WERI-Rb-1 (cell line): ENCODE data around the gene OR10G7.
"Not testable (repeated sequence)": the region's sequence is repeated elsewhere in the genome, so short reads cannot be mapped to it uniquely, and the experiment has no call there.

Source experiments
- DNase-seq: peaks from one replicate; pipeline ENCODE4 v3.0.0-alpha.2; 2020
- H3K27ac ChIP-seq: fragments of 250-450 bp; sonication (Bioruptor Pico); 2 replicates; pipeline ENCODE4 v1.5.1; 2020; ENCODE audit warnings: mild to moderate bottlenecking, moderate library complexity
- H3K27me3 ChIP-seq: fragments of 250-450 bp; sonication (Bioruptor Pico); 2 replicates; pipeline ENCODE4 v1.5.1; 2021; ENCODE audit warnings: mild to moderate bottlenecking, low read depth, moderate library complexity; ENCODE audit not compliant: insufficient read depth, severe bottlenecking
- H3K36me3 ChIP-seq: fragments of 250-450 bp; sonication (Bioruptor Pico); 2 replicates; pipeline ENCODE4 v1.5.1; 2020; ENCODE audit warnings: mild to moderate bottlenecking, moderate library complexity
- H3K4me3 ChIP-seq: 2 replicates; pipeline ENCODE4 v1.5.1; 2011; ENCODE audit warnings: low read depth, mild to moderate bottlenecking, control low read depth, low read length
- H3K9me3 ChIP-seq: fragments of 250-450 bp; sonication (Bioruptor Pico); 2 replicates; pipeline ENCODE4 v1.5.1; 2021; ENCODE audit warnings: mild to moderate bottlenecking, moderate library complexity; ENCODE audit not compliant: severe bottlenecking
- TF ChIP-seq, protein P1 (sequence below): IDR thresholded peaks from 2 replicates; pipeline ENCODE4 v1.5.1; 2011; ENCODE audit warnings: low read depth, mild to moderate bottlenecking, control low read depth, inconsistent platforms, low read length

Gene OR10G7

DNA sequence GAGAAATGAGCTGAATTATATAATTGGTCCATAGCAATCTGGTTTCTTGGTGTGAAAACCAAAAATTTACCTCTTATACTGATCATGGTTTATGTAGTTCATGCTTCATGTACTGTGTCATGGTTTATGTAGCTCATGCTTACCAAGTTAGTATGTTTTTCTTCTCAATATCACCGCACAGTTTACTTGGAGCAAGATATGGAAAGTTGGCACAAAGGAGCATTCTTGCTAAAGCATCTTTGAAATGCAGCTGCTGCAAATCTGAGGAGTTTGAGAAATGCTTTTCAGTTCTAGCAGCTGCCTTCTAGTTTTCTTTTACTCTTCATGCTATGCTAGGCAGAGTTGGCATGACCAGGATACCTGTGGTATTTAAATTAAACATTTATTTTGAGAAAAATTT lies 4.5 kb downstream of the OR10G7 start:
- TF ChIP-seq, protein P1, sequence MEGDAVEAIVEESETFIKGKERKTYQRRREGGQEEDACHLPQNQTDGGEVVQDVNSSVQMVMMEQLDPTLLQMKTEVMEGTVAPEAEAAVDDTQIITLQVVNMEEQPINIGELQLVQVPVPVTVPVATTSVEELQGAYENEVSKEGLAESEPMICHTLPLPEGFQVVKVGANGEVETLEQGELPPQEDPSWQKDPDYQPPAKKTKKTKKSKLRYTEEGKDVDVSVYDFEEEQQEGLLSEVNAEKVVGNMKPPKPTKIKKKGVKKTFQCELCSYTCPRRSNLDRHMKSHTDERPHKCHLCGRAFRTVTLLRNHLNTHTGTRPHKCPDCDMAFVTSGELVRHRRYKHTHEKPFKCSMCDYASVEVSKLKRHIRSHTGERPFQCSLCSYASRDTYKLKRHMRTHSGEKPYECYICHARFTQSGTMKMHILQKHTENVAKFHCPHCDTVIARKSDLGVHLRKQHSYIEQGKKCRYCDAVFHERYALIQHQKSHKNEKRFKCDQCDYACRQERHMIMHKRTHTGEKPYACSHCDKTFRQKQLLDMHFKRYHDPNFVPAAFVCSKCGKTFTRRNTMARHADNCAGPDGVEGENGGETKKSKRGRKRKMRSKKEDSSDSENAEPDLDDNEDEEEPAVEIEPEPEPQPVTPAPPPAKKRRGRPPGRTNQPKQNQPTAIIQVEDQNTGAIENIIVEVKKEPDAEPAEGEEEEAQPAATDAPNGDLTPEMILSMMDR, result no peak

DNA sequence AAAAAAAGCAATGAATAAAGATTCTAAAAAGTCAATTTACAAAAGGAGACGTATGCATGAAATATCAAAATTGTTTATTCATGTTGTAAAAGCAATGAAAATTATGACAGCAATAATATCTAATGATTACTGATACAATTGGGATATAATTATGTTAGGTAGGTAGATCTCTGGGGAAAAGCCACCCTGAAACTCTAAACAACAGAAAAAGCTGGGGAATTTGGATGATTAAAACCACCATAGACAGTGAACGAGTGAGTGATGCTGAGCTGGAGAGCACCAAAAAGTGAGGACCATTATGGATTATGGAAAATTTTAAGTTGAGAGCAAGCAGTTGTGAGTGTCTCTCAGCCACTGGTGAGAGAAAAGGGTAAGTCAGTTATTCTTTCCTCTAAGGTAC lies 14.6 kb downstream of the OR10G7 start, which contains the start of gene OR10G8:
TSS of gene OR10G8 (plus strand) at position 301 of the 400 bp plus-strand sequence. CDS start 2,825 bp downstream, outside the sequence.
- no peak within 1 kb of the TSS for H3K27ac ChIP-seq
- no peak for DNase-seq

More for the DNA sequence above, 4.5 kb downstream of the OR10G7 start:
- no peaks in the 10 kb centered on the region for H3K27me3 ChIP-seq
- H3K27ac ChIP-seq, result no peak overlapping the region
- H3K4me3 ChIP-seq, result no peak overlapping the region
- no peak for DNase-seq
- H3K36me3 ChIP-seq, result no peaks in the 10 kb centered on the region
- no peaks in the 10 kb centered on the region for H3K9me3 ChIP-seq

DNA sequence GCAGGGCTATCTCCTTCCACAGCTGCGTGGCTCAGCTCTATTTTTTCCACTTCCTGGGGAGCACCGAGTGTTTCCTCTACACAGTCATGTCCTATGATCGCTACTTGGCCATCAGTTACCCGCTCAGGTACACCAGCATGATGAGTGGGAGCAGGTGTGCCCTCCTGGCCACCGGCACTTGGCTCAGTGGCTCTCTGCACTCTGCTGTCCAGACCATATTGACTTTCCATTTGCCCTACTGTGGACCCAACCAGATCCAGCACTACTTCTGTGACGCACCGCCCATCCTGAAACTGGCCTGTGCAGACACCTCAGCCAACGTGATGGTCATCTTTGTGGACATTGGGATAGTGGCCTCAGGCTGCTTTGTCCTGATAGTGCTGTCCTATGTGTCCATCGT lies 25.3 kb downstream of the OR10G7 start:
- not testable (repeated sequence) for H3K27ac ChIP-seq, H3K4me3 ChIP-seq, H3K9me3 ChIP-seq, H3K27me3 ChIP-seq, H3K36me3 ChIP-seq, DNase-seq

More for the DNA sequence above, 14.6 kb downstream of the OR10G7 start, which contains the start of gene OR10G8:
- Histone ChIP-seq H3K36me3 (no peaks in the 10 kb centered on the region), H3K9me3 (no peaks in the 10 kb centered on the region), H3K4me3 (no peak within 1 kb of the TSS), H3K27me3 (no peaks in the 10 kb centered on the region)
- TF ChIP-seq, protein P1, result no peak

DNA sequence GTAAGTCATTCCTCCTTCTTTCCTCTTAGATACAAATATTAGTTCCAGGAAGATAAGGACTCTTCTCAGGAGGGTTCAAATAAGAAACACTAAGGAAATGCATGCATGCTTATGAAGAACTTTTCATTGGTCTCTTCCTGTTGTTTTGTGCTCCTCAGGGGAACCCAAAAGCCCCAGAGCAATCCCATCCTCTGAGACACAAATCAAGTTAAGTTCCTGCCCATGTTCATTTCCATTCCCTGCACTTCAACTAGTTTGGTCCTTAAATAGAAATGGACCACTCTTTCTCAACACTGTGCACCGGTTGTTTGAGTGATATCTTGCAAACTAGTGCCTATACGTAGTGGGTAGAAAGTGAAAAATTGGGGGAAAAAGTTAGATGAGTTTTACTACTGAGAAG lies 28.4 kb downstream of the OR10G7 start, which contains the start of gene OR10G4:
TSS of gene OR10G4 (plus strand) at position 301 of the 400 bp plus-strand sequence. CDS start 2,578 bp downstream, outside the sequence.
- no peak within 1 kb of the TSS for H3K27ac ChIP-seq
- TF ChIP-seq, protein P1, result no peak
- no peak for DNase-seq

DNA sequence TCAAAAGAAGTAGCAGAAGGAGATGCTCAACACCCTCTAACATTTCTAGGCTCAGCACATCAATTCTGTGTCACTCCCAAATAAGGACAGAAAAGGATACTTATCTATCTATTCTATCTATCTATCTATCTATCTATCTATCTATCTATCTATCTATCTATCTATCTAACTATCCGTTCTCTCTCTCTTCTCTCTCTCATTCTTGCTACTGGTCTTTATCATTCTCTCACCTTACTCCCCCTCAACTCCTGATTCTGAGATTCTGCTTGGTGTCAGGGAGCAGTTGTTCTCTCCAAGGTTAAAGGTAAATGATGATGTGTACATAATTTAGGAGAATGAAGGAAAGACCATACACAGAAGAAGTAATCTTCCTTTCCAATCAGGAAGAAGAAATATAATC lies 46.0 kb downstream of the OR10G7 start, which contains the start of gene OR10G6:
TSS of gene OR10G6 (minus strand) at position 43 of the 400 bp plus-strand sequence. CDS start at position 43, 0 bp downstream.
- Histone ChIP-seq H3K36me3 (no peaks in the 10 kb centered on the region), H3K9me3 (no peaks in the 10 kb centered on the region), H3K4me3 (no peak within 1 kb of the TSS), H3K27me3 (no peaks in the 10 kb centered on the region), H3K27ac (no peak within 1 kb of the TSS)
- no peak for DNase-seq
- TF ChIP-seq, protein P1, result no peak

More for the DNA sequence above, 28.4 kb downstream of the OR10G7 start, which contains the start of gene OR10G4:
- H3K27me3 ChIP-seq, result no peaks in the 10 kb centered on the region
- no peak within 1 kb of the TSS for H3K4me3 ChIP-seq
- no peaks in the 10 kb centered on the region for H3K9me3 ChIP-seq
- H3K36me3 ChIP-seq, result no peaks in the 10 kb centered on the region
